CD4-positive, alpha-beta T cell (primary cell): Measurements from ENCODE around the gene LRRC42. TPM values are rescaled to one million over a fixed set of nuclear protein-coding genes. Genes with fewer than 3 reads are reported as not detected.

Experiments used
- ATAC-seq: fragments of 200-7000 bp; cut with Tn5 transposase; one replicate; pipeline ENCODE4 v1.10.0; 2022; ENCODE audit warnings: mild to moderate bottlenecking; ENCODE audit not compliant: poor library complexity
- CTCF ChIA-PET: fragments of 350-600 bp; sonication (Branson Sonifier 250); formaldehyde crosslinking; loops from one replicate; lab custom pipeline; 2021; ENCODE audit warnings: antibody characterized with exemption, inconsistent platforms; lab: Charles Lee
- POLR2A ChIA-PET: fragments of 350-600 bp; sonication (Branson Sonifier 250); formaldehyde crosslinking; loops from one replicate; lab custom pipeline; 2021; ENCODE audit warnings: antibody characterized with exemption, inconsistent platforms; lab: Charles Lee
- DNase-seq, 14 experiments: peaks; one replicate each; pipeline ENCODE4 v3.0.0-alpha.2; 2013 to 2020; ENCODE audit warnings: mixed read lengths in 2 of 14
- H3K27ac ChIP-seq, 2 donors: one replicate each; pipeline versions ENCODE4 v1.5.1 to v1.7.0; 2013; ENCODE audit warnings: low read length in 2 of 2, low read depth in 1 of 2, mild to moderate bottlenecking in 1 of 2
- H3K27me3 ChIP-seq, 2 experiments: 1 replicate in 1 of 2; 2 replicates in 1 of 2; pipeline versions ENCODE4 v1.6.1 to v1.7.0; 2013; ENCODE audit warnings: low read length in 2 of 2, control low read depth in 1 of 2, mild to moderate bottlenecking in 1 of 2, moderate library complexity in 1 of 2; ENCODE audit not compliant: insufficient read depth in 2 of 2, control insufficient read depth in 1 of 2
- H3K36me3 ChIP-seq: one replicate; pipeline ENCODE4 v1.6.1; 2013; ENCODE audit warnings: low read length, control low read depth; ENCODE audit not compliant: insufficient read depth
- H3K4me1 ChIP-seq: one replicate; pipeline ENCODE4 v1.6.1; 2013; ENCODE audit warnings: low read length, control low read depth; ENCODE audit not compliant: insufficient read depth
- H3K4me3 ChIP-seq: one replicate; pipeline ENCODE4 v1.5.1; 2013; ENCODE audit warnings: mild to moderate bottlenecking, low read length, moderate library complexity
- H3K9me3 ChIP-seq, 2 experiments: 1 replicate in 1 of 2; 2 replicates in 1 of 2; pipeline versions ENCODE4 v1.6.1 to v1.7.0; 2013; ENCODE audit warnings: low read length in 2 of 2, mild to moderate bottlenecking in 2 of 2, control low read depth in 1 of 2, moderate library complexity in 1 of 2; ENCODE audit not compliant: control insufficient read depth in 1 of 2, insufficient read depth in 1 of 2
- H3K27ac Mint-ChIP-seq: one replicate; pipeline ENCODE4 v1.8.0; 2020; ENCODE audit warnings: mixed read lengths
- H3K27me3 Mint-ChIP-seq: one replicate; pipeline ENCODE4 v1.8.0; 2021; ENCODE audit warnings: mixed read lengths
- H3K36me3 Mint-ChIP-seq: one replicate; pipeline ENCODE4 v1.8.0; 2021; ENCODE audit warnings: low read depth, mixed read lengths
- H3K4me1 Mint-ChIP-seq: one replicate; pipeline ENCODE4 v1.8.0; 2021; ENCODE audit warnings: low read depth, mixed read lengths
- H3K4me3 Mint-ChIP-seq: one replicate; pipeline ENCODE4 v1.8.0; 2020; ENCODE audit warnings: mild to moderate bottlenecking, mixed read lengths
- H3K9me3 Mint-ChIP-seq: one replicate; pipeline ENCODE4 v1.8.0; 2020; ENCODE audit warnings: mixed read lengths
- intact Hi-C, 2 experiments: fragments of 100-400 bp; cut with DNase I in 1 of 2; cut with micrococcal nuclease in 1 of 2; formaldehyde crosslinking; loops; one replicate each; pipeline versions ENCODE4 v1.15.1 to v1.9.0; 2023 to 2025; cut with DNase I, micrococcal nuclease
- total RNA-seq, 174 experiments: library from RNA in 2 of 174; stranded (reverse) in 2 of 174; gene quantifications; one replicate each; pipeline ENCODE4 v1.2.3 and lab custom pipeline; 2021 to 2026
- TF ChIP-seq, protein P1 (sequence below): fragments of 200-600 bp; IDR thresholded peaks from one replicate; pipeline ENCODE4 v1.8.0; 2022; ENCODE audit warnings: antibody characterized with exemption, mild to moderate bottlenecking

LRRC42 gene
- total RNA-seq, 2 experiments from 2014 or later = 3.9 to 5.0 TPM

DNA sequence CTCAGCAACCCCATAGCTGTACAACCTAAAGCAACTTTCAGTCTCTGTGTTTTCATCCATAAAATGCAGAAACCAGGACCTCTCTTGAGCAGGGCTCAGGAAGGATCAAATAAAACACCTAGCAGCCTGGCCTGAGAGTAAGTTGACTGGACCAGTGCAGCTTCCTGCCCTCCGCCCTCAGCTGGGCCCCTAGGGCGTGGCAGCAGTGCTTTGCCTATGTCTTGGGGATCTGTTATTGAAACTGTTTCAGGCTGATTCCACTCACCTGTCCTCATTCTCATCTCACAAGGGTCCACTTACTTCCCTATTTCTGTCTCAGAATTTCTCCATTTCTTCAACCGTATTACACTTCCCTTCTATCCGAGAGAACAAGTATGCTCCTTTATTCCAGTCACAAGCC, 17.3 kb downstream of the LRRC42 start:
- Histone ChIP-seq H3K27me3 (no peaks in the 10 kb centered on the region), H3K9me3 (no peaks in the 10 kb centered on the region), H3K27ac (no peak overlapping the region), H3K36me3 (peaks cover 44% of the 10 kb centered on the region), H3K4me1 (no peaks in the 10 kb centered on the region), H3K4me3 (no peak overlapping the region)
- ChIA-PET CTCF (no interaction called here), POLR2A (no interaction called here)
- Mint-ChIP-seq H3K27me3 (no peaks in the 10 kb centered on the region), H3K9me3 (no peaks in the 10 kb centered on the region), H3K4me1 (peaks cover 4% of the 10 kb centered on the region), H3K4me3 (no peak overlapping the region), H3K36me3 (peaks cover 82% of the 10 kb centered on the region), H3K27ac (no peak overlapping the region)
- ATAC-seq = no peak
- intact Hi-C loops = loop anchor here in 1 of 2 experiments (5.0 kb wide), 1 partner anchor 79 kb away; no protein-coding TSS in a partner anchor
- TF ChIP-seq, protein P1, sequence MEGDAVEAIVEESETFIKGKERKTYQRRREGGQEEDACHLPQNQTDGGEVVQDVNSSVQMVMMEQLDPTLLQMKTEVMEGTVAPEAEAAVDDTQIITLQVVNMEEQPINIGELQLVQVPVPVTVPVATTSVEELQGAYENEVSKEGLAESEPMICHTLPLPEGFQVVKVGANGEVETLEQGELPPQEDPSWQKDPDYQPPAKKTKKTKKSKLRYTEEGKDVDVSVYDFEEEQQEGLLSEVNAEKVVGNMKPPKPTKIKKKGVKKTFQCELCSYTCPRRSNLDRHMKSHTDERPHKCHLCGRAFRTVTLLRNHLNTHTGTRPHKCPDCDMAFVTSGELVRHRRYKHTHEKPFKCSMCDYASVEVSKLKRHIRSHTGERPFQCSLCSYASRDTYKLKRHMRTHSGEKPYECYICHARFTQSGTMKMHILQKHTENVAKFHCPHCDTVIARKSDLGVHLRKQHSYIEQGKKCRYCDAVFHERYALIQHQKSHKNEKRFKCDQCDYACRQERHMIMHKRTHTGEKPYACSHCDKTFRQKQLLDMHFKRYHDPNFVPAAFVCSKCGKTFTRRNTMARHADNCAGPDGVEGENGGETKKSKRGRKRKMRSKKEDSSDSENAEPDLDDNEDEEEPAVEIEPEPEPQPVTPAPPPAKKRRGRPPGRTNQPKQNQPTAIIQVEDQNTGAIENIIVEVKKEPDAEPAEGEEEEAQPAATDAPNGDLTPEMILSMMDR = no peak
- DNase-seq = no peak

DNA sequence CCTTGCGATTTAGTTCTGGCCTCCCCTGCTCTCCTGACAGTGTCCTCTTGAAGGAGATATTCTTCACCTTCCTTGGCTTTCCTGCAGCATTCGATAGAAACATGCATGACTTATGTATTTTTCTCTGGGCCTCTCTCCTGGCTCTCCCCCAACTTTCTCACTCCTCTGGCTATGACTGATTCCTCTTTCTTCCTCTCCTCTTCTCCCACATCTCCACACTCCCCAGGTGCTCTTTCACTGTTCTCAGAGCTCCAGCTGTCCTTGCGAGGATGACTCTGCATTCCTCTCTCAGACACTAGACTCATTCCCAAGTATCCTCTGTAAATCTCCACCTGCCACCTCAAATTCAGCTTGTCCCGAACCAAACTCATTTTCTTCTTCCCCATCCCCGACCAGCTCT, 18.0 kb downstream of the LRRC42 start:
- H3K4me1 ChIP-seq = no peaks in the 10 kb centered on the region
- DNase-seq = no peak

DNA sequence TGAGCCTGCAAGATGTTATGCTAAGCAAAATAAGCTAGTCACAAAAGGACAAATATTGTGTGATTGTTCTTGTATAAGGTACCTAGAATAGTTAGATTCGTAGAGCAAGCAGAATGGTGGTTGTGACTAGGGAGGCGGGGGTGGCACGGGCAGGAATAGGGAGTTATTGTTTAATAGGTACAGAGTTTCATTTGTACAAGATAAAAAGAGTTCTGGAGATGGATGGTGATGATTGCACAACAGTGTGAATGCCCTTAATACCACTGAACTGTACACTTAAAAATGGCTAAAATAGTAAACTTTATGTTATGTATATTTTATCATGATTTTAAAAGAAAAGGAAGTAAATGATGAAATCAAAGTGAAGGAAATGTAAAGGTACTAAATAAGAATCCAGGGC, 20.6 kb downstream of the LRRC42 start:
- Mint-ChIP-seq H3K4me1 (no peaks in the 10 kb centered on the region), H3K27ac (no peak overlapping the region), H3K4me3 (no peak overlapping the region), H3K27me3 (no peaks in the 10 kb centered on the region), H3K9me3 (no peaks in the 10 kb centered on the region), H3K36me3 (peaks cover 79% of the 10 kb centered on the region)
- ATAC-seq (no peak), DNase-seq (no peak)
- TF ChIP-seq, protein P1 = no peak
- Histone ChIP-seq H3K9me3 (no peaks in the 10 kb centered on the region), H3K27ac (no peak overlapping the region), H3K4me3 (no peak overlapping the region), H3K36me3 (peaks cover 42% of the 10 kb centered on the region), H3K27me3 (no peaks in the 10 kb centered on the region), H3K4me1 (no peaks in the 10 kb centered on the region)
- CTCF ChIA-PET = no interaction called here
- POLR2A ChIA-PET = interaction anchor here (0.7 kb wide), 1 partner anchor 84 kb away, joined by 3 read pairs; no protein-coding TSS in a partner anchor
- intact Hi-C loops = no loop called here

More for the DNA sequence above, 18.0 kb downstream of the LRRC42 start:
- POLR2A ChIA-PET = no interaction called here
- H3K27me3 ChIP-seq = no peaks in the 10 kb centered on the region
- H3K27ac ChIP-seq = no peak overlapping the region
- no peak overlapping the region for H3K27ac Mint-ChIP-seq
- peaks cover 89% of the 10 kb centered on the region for H3K36me3 Mint-ChIP-seq
- H3K36me3 ChIP-seq = peaks cover 47% of the 10 kb centered on the region
- H3K9me3 Mint-ChIP-seq = no peaks in the 10 kb centered on the region
- no peak for ATAC-seq
- intact Hi-C loops = loop anchor here in 1 of 2 experiments (5.0 kb wide), 1 partner anchor 78 kb away; no protein-coding TSS in a partner anchor
- no peak overlapping the region for H3K4me3 ChIP-seq
- CTCF ChIA-PET = no interaction called here
- H3K9me3 ChIP-seq = no peaks in the 10 kb centered on the region
- H3K4me3 Mint-ChIP-seq = no peak overlapping the region
- no peaks in the 10 kb centered on the region for H3K27me3 Mint-ChIP-seq
- H3K4me1 Mint-ChIP-seq = peaks cover 4% of the 10 kb centered on the region
- TF ChIP-seq, protein P1 = no peak
